Liver (tissue), 3 donors: Measurements from ENCODE around the gene SPAG4.

ENCODE experiments used
- CTCF ChIP-seq: fragments of 150-350 bp; IDR thresholded peaks from 2 replicates; pipeline ENCODE4 v1.5.1; 2017; ENCODE audit warnings: improper control_type of control experiment, low read depth, low read length; ENCODE audit not compliant: missing input control
- EGR1 ChIP-seq, 2 donors: IDR thresholded peaks; 2 replicates each; pipeline ENCODE4 v1.6.1; 2016 to 2018; ENCODE audit warnings: antibody characterized with exemption in 2 of 2, low read depth in 2 of 2
- FOXA1 ChIP-seq: IDR thresholded peaks from 2 replicates; pipeline ENCODE4 v1.6.1; 2016; ENCODE audit warnings: antibody characterized with exemption
- GABPA ChIP-seq, 2 donors: IDR thresholded peaks in 1 of 2; conservative IDR thresholded peaks in 1 of 2; 2 replicates each; pipeline ENCODE4 v1.6.1; 2016; ENCODE audit warnings: antibody characterized with exemption in 2 of 2, mild to moderate bottlenecking in 1 of 2, moderate library complexity in 1 of 2
- HNF4A ChIP-seq, 2 donors: conservative IDR thresholded peaks; 2 replicates each; pipeline ENCODE4 v1.6.1; 2016; ENCODE audit warnings: antibody characterized with exemption in 2 of 2, mild to moderate bottlenecking in 2 of 2
- HNF4G ChIP-seq: IDR thresholded peaks from 2 replicates; pipeline ENCODE4 v1.6.1; 2016; ENCODE audit warnings: antibody characterized with exemption
- JUND ChIP-seq, 2 donors: IDR thresholded peaks; 2 replicates each; pipeline ENCODE4 v1.6.1; 2016; ENCODE audit warnings: antibody characterized with exemption in 2 of 2
- MAX ChIP-seq: IDR thresholded peaks from 2 replicates; pipeline ENCODE4 v1.6.1; 2016; ENCODE audit warnings: antibody characterized with exemption
- RAD21 ChIP-seq, 2 donors: IDR thresholded peaks; 2 replicates each; pipeline ENCODE4 v1.6.1; 2016; ENCODE audit warnings: antibody characterized with exemption in 2 of 2, mild to moderate bottlenecking in 2 of 2
- REST ChIP-seq: IDR thresholded peaks from 2 replicates; pipeline ENCODE4 v1.6.1; 2016; ENCODE audit warnings: antibody characterized with exemption, mild to moderate bottlenecking
- TAF1 ChIP-seq: conservative IDR thresholded peaks from 2 replicates; pipeline ENCODE4 v1.6.1; 2016; ENCODE audit warnings: antibody characterized with exemption, mild to moderate bottlenecking
- YY1 ChIP-seq: IDR thresholded peaks from 2 replicates; pipeline ENCODE4 v1.6.1; 2016; ENCODE audit warnings: antibody characterized with exemption, mild to moderate bottlenecking
- TF ChIP-seq, protein P1 (sequence below): IDR thresholded peaks from 2 replicates; pipeline ENCODE4 v1.6.1; 2016; ENCODE audit warnings: antibody characterized with exemption
- donor health status: healthy.
- donor health status: healthy.

GRCh38 chr20:35654415-35654814 lies 38.8 kb downstream of the SPAG4 start:
- TF ChIP-seq CTCF, result no peak
- TF ChIP-seq REST, result no peak
- TF ChIP-seq GABPA (IDR thresholded peaks at IDR 0.05 in 1 of 2, conservative IDR thresholded peaks at IDR 0.05 in 1 of 2), result no peak
- no peak for TF ChIP-seq RAD21 (IDR thresholded peaks at IDR 0.05)
- no peak for TF ChIP-seq HNF4A (conservative IDR thresholded peaks at IDR 0.05)
- TF ChIP-seq HNF4G, result no peak
- TF ChIP-seq YY1, result no peak
- no peak for TF ChIP-seq FOXA1
- TF ChIP-seq JUND (IDR thresholded peaks at IDR 0.05), result no peak
- no peak for TF ChIP-seq EGR1 (IDR thresholded peaks at IDR 0.05; ENCODE audit: low read depth in 2 of 2)
- TF ChIP-seq TAF1, result no peak
- TF ChIP-seq, protein P1, sequence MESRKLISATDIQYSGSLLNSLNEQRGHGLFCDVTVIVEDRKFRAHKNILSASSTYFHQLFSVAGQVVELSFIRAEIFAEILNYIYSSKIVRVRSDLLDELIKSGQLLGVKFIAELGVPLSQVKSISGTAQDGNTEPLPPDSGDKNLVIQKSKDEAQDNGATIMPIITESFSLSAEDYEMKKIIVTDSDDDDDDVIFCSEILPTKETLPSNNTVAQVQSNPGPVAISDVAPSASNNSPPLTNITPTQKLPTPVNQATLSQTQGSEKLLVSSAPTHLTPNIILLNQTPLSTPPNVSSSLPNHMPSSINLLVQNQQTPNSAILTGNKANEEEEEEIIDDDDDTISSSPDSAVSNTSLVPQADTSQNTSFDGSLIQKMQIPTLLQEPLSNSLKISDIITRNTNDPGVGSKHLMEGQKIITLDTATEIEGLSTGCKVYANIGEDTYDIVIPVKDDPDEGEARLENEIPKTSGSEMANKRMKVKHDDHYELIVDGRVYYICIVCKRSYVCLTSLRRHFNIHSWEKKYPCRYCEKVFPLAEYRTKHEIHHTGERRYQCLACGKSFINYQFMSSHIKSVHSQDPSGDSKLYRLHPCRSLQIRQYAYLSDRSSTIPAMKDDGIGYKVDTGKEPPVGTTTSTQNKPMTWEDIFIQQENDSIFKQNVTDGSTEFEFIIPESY, result no peak
- TF ChIP-seq MAX, result no peak
